Measurements from ENCODE around the gene OTOA.
"Not testable (repeated sequence)": the region's sequence is repeated elsewhere in the genome, so short reads cannot be mapped to it uniquely, and the experiment has no call there.

The OTOA gene

GRCh38 chr16:21642861-21643260 lies 20.9 kb upstream of the OTOA start:
- no peak for DNase-seq

DNA sequence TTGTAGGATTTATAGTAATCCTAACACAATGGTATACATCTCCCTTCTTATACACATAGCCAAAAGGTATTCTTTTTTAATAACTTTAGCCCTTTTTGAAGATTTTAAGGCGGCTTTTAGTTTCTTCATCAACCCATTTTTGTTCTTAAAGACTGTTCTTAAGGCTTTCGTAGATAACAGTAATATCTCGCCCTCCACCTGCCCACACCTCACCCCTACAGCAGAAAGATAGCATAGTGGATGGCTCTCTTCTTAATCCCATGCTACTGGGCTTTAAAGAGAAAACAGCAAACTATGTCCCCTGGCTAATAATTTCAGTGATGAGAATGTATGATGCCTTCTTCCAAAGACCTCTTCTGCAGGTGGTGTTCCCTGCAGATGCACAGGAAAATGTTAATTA lies 20.0 kb upstream of the OTOA start:
- DNase-seq, result no peak

DNA sequence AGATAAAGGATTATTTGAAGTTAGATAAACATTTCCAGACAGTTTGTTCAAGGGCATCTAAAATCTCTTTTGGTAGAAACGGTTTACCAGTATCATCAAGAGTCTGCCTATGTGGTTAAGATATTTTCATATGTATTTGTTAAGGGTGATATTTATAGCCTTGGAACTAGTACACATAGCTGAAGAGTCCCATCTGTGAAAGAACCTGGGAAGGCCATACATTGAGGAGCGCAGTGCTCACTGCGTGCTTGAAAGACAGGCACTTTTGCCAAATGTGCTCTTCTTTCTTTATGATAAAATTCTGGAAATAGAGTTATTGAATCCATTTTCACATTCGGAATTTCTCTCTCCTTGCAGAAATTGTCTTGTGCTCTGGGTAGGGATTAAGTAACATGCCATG lies 19.1 kb upstream of the OTOA start:
- DNase-seq, result no peak

DNA sequence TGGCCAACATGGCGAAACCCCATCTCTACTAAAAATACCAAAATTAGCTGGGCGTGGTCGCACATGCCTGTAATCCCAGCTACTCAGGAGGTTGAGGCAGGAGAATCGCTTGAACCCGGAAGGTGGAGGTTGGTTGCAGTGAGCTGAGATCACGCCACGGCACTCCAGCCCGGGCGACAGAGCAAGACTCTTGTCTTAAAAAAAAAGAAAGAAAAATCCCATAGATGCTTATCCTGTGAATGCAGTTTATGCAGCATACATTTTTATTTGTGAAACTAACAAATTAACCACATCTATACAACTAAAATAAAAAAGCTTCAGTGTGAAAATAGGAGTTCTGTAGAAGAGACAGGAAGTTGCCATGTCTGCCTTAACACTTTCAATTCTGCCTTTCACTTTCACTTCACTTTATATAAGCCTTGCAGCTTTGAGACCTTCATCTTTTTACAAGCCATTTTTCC lies 18.5 kb upstream of the OTOA start:
- DNase-seq, result peak; percentile 52

DNA sequence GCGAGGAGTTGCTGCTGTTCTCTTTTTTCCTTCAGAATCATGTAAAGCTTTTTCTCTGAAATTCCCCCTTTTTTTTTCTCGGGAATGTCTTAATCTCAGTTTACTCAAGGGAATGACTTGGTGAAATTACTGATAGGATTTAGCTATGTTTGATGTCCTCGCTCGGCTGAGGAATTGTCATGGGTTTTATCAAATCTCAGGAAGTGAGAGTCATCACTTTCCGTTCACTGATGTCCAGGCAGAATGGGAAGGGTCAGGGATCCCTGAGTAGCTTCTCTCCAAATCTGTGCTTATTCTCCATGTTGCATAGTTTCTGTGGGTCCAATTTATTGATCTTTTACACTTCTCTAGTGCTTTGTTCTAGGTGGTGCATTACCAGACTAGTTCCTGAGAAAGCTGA lies 17.7 kb upstream of the OTOA start:
- no peak for DNase-seq

DNA sequence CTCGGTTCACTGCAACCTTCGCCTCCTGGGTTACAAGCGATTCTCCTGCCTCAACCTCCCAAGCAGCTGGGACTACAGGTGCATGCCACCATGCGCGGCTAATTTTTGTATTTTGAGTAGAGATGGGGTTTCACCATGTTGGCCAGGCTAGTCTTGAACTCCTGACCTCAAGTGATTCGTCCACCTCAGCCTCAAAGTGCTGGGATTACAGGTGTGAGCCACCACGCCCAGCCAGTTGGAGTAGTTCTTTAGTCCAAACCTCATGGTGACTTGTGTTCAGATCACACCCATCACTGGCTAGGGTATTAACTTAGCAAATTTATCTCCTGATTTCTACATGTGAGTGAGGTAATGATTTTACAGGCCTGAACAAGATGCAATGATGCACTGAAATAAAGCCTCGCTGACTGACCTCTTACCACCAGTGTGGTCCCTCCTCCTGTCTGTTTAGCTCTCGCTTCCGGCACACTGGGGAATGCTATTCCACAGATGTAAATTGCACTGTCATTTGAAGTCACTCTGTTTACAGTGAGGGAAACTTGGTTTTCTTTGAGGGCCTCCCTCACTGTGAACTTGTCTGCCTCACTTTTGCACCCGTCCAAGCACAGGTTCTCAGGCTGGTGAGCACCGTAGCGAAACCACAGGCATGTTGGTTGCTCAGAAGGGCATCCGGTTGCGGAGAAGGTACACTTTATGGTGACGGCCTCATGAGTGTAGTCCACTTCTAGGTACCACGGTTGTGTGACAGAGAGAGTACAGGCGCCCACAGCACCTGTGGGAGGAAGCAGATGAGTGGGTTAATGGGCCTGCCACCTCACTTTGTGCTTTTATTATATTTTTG lies 16.8 kb upstream of the OTOA start:
- peak; percentile 85 for DNase-seq

GRCh38 chr16:21647562-21648164 lies 16.1 kb upstream of the OTOA start:
- DNase-seq, result no peak

DNA sequence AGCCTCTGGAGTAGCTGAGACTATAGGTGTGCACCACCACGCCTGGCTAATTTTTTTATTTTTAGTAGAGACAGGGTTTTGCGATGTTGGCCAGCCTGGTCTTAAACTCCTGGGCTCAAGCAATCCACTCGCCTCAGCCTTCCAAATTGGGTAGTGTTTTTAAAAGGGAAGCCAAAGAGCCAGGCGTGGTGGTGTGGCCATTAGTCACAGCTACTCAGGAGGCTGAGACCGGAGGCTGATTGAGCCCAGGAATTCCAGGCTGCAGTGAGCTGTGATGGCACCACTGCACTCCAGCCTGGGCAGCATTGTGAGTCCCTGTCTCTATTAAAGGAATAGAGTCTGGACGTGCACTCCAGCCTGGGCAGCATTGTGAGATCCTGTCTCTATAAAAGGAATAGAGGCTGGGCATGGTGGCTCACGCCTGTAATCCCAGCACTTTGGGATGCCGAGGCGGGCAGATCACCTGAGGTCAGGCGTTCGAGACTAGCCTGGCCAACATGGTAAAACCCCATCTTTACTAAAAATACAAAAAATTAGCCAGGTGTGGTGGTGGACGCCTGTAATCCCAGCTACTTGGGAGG lies 13.9 kb upstream of the OTOA start:
- not testable (repeated sequence) for DNase-seq

DNA sequence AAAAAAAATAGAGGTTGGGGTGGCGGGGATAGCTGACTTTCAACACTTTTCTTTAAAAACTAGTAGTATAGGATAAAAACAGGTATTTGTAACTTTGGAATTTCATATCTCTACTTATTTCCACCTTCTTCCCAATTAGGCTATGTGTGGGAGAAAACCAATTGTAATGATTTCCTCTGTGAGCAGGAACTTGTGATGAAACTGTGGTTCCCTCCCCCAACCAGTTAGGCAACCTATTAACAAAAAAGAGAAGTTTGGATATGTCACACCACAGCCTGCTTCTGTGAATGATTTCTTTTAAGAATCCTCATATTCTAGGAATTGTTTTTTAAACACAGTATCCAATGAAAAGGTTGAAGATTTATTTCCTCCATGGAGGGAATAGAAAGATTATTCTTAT lies 13.2 kb upstream of the OTOA start:
- no peak for DNase-seq

DNA sequence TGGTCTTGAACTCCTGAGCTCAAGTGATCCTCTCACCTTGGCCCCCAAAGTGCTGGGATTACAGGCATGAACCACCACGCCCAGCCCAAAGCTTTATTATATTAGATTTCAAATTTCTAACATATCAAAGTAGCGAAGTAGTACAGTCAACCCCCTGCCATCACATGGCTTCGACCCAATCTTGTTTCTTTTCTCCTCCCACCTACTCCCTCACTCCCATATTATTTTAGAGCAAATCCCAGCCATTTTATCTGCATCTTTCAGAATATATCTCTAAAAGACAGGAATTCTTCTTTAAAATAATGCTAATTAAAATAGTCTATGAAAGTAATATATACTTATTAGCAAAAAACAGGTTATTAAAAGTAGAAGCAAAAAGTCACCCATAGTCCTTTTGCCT lies 12.3 kb upstream of the OTOA start:
- DNase-seq, result no peak

- no peak for DNase-seq
Measured at GRCh38 chr16:21652453-21652852, 11.3 kb upstream of the OTOA start, which contains the start of gene IGSF6. TSS of gene IGSF6 (minus strand) at chr16:21652608. CDS start at chr16:21652598, 10 bp downstream.

GRCh38 chr16:21653571-21653970 lies 10.2 kb upstream of the OTOA start:
- DNase-seq, result no peak

DNA sequence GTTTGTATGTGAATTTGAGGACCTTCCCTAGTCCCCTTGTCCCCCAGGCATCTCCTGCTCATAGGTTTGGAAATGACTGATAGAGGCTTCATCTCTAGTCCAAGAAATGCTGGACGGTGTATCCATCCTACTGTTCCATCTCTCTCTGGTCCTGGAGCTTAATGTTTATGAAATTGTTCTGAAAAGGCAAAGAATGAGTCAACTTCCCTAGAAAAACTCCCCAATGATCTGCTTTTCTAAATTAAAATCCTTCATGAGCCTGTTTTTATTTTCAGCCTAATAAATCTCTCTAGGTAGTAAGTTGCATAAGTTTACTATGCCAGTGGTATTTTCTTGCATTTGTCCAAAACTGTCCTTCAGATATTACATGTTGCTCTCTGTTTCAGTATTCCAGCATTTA lies 9.3 kb upstream of the OTOA start:
- DNase-seq, result no peak

DNA sequence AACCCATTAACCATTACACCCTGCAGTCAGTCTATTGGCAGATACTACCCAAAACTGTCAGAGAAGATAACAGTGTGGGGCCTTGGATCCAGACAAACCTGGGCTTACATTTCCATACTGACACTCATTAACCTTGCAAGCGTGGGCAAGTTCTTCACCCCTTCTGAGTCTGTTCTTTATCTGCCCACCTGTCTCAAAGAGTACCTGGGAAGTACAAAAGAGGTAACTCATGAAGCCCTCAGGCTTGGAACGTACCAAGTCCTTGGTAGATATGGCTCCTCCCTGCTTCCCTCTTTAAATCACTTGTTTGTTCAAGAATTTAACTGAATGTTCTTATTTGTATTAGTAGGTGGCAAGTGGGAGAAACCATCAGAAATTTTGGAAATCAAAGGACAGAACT lies 8.9 kb upstream of the OTOA start:
- DNase-seq, result no peak

DNA sequence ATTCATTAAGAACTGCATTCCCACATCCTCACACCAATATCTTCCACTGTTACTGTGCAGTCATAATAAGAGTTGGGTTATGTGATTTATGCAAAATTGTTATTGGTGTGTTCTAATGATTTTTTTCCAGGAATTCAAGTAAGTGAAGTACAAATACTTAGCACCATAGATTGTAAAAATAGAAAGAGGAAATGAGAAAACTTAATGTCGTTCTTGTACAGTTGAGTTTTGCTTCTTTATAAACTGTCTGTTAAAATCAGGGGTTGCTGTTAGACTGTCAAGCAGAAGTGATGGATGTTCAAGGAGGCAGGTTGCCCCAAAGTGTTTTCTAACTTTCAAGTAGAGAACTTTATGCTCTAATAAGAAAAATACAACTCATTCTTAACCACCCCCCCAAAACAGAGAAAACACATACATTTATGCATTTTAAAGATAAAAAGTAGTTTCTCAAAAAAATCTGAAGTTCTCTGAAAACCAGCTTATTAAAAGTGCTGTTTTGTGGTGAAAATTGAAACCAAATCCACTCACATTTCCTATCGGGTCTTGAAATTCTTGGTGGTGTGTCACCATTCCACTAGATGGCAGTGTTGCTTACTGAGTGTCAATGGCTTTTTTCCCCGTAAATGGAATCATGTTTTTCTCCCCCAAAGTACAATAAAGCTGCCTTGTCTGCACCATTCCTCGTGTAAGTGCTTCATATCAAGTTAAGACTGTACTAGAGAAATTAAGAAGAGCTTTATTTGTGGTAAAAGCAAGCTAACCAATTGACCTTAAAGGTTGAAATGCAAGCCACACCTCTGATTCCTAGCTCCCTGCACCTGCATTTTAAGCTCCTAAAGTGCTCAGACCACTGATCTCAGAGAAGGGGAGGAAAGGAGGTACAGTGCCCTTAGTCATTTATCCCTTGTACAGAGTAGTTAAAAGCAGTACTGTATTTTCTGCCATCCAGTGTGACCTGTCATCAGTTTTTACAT lies 6.7 kb upstream of the OTOA start:
- peak; percentile 59 for DNase-seq

DNA sequence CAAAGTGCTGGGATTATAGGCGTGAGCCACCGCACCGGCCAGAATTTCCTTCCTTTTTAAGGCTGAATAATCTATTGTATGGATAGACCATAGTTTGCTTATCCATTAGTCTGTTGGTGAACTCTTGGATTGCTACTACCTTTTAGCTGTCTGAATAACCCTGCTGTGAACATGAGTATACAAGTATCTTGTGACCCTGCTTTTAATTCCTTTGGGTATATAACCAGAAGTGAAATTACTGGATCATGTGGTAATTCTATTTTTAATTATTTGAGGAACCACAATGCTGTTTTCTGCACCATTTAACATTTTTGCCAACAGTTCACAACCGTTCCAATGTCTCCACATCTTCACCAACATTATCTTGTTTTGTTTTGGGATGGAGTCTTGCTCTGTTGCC lies 4.6 kb upstream of the OTOA start:
- no peak for DNase-seq

- no peak for DNase-seq
Measured at GRCh38 chr16:21664801-21665492, 1.2 kb downstream of the OTOA start.

- no peak for DNase-seq
Measured at GRCh38 chr16:21666772-21667171, 3.0 kb downstream of the OTOA start.

GRCh38 chr16:21667575-21667974 lies 3.8 kb downstream of the OTOA start:
- DNase-seq, result no peak

GRCh38 chr16:21673469-21673868 lies 9.7 kb downstream of the OTOA start:
- no peak for DNase-seq

DNA sequence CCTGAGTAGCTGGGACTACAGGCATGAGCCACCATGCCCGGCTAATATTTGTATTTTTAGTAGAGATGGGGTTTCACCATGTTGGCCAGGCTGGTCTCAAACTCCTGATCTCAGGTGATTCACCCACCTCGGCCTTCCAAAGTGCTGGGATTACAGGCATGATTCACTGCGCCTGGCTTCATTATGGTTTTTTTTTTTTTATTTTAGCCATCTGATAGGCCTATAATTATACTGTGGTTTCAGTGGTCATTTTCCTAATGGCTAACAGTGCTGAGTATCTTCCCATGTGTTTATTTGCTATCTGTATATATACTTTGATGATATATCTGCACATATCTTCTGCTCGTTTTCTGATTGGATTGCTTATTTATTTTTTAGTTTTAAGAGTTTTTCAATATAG lies 10.7 kb downstream of the OTOA start:
- DNase-seq, result not testable (repeated sequence)

- DNase-seq, result not testable (repeated sequence)
Measured at GRCh38 chr16:21680714-21681113, 16.9 kb downstream of the OTOA start.
